OCI-LY7 (cell line): ENCODE results near the gene GNA12. TPM values are rescaled to one million over a fixed set of nuclear protein-coding genes. Genes with fewer than 3 reads are reported as not detected.
"Not testable (repeated sequence)": the region's sequence is repeated elsewhere in the genome, so short reads cannot be mapped to it uniquely, and the experiment has no call there.

ENCODE experiments used
- BruUV-seq: library from RNA; stranded (reverse); fragments of 400-500 nt; replicated peaks from 2 replicates; lab custom pipeline; 2021; lab: Mats Ljungman, UMichigan
- CTCF ChIA-PET: fragments of 300-600 bp; sonication (Branson Sonifier 250); formaldehyde crosslinking; loops from one replicate; lab custom pipeline; 2022; ENCODE audit warnings: antibody characterized with exemption; ENCODE audit not compliant: unreplicated experiment; lab: Charles Lee
- POLR2A ChIA-PET: fragments of 300-600 bp; sonication (Branson Sonifier 250); formaldehyde crosslinking; loops from one replicate; lab custom pipeline; 2022; ENCODE audit warnings: antibody characterized with exemption; lab: Charles Lee
- DNase-seq: peaks from one replicate; pipeline ENCODE4 v3.0.0-alpha.2; 2015; ENCODE audit warnings: low spot score
- H2AFZ ChIP-seq: fragments of 200-600 bp; sonication (generic), shearing (Covaris generic); 2 replicates; pipeline ENCODE4 v1.6.1; 2014; ENCODE audit warnings: mild to moderate bottlenecking, antibody characterized with exemption, low read length, moderate library complexity
- H3K27ac ChIP-seq: fragments of 200-600 bp; sonication (generic); 2 replicates; pipeline ENCODE4 v1.5.1; 2014; ENCODE audit warnings: mixed run types, low read depth, mild to moderate bottlenecking, moderate library complexity, low read length, inconsistent platforms; ENCODE audit not compliant: poor library complexity, severe bottlenecking
- H3K36me3 ChIP-seq: fragments of 200-600 bp; sonication (generic); 2 replicates; pipeline ENCODE4 v1.6.1; 2014; ENCODE audit warnings: mild to moderate bottlenecking, antibody characterized with exemption, low read length, moderate library complexity, mixed read lengths; ENCODE audit not compliant: insufficient read depth
- H3K4me1 ChIP-seq: fragments of 200-600 bp; sonication (generic); 2 replicates; pipeline ENCODE4 v1.5.1; 2014; ENCODE audit warnings: mild to moderate bottlenecking, low read length; ENCODE audit not compliant: insufficient read depth, poor library complexity, severe bottlenecking
- H3K4me2 ChIP-seq: fragments of 200-600 bp; sonication (generic); 2 replicates; pipeline ENCODE4 v1.6.1; 2014; ENCODE audit warnings: mild to moderate bottlenecking, low read length
- H3K4me3 ChIP-seq: fragments of 200-600 bp; sonication (generic); 2 replicates; pipeline ENCODE4 v1.5.1; 2014; ENCODE audit warnings: mild to moderate bottlenecking, low read depth, low read length; ENCODE audit not compliant: poor library complexity, severe bottlenecking
- H3K79me2 ChIP-seq: fragments of 200-600 bp; sonication (generic); 2 replicates; pipeline ENCODE4 v1.6.1; 2016; ENCODE audit warnings: low read depth, mild to moderate bottlenecking, low read length, moderate library complexity, mixed read lengths; ENCODE audit not compliant: insufficient read depth
- H3K9me2 ChIP-seq: fragments of 200-600 bp; sonication (generic); 2 replicates; pipeline ENCODE4 v1.6.1; 2016; ENCODE audit warnings: mild to moderate bottlenecking, low read length, mixed read lengths; ENCODE audit not compliant: insufficient read depth
- H3K9me3 ChIP-seq: fragments of 200-600 bp; sonication (generic); 2 replicates; pipeline ENCODE4 v1.6.1; 2014; ENCODE audit warnings: mild to moderate bottlenecking, mixed run types, low read length, mixed read lengths
- H4K20me1 ChIP-seq: fragments of 200-600 bp; sonication (generic); 2 replicates; pipeline ENCODE4 v1.6.1; 2014; ENCODE audit warnings: mild to moderate bottlenecking, antibody characterized with exemption, low read length, moderate library complexity, mixed read lengths; ENCODE audit not compliant: insufficient read depth
- CTCF ChIP-seq: fragments of 200-600 bp; sonication (generic); conservative IDR thresholded peaks from 2 replicates; pipeline ENCODE4 v1.5.1; 2014; ENCODE audit warnings: mild to moderate bottlenecking, antibody characterized with exemption, low read length, moderate library complexity, mixed read lengths
- EZH2phosphoT487 ChIP-seq: fragments of 200-600 bp; sonication (generic); IDR thresholded peaks from 2 replicates; pipeline ENCODE4 v1.6.1; 2018; ENCODE audit warnings: low read depth, borderline replicate concordance, mild to moderate bottlenecking, mixed run types, antibody characterized with exemption, low read length, moderate library complexity, mixed read lengths
- intact Hi-C: fragments of 100-400 bp; cut with micrococcal nuclease; formaldehyde crosslinking; loops from one replicate; pipeline ENCODE4 v1.10.0; 2022; ENCODE audit not compliant: unreplicated experiment
- total RNA-seq, 2 experiments: library from RNA; depleted of rRNA in 1 of 2; stranded (reverse); fragments of >200 nt in 1 of 2; shearing (Covaris generic) in 1 of 2; gene quantifications; 2 replicates each; pipeline ENCODE4 v1.2.3, GENCODE V29; 2014 to 2022

GNA12 gene
- total RNA-seq, 2 experiments from 2014 or later = 10.3 to 35.9 TPM

DNA sequence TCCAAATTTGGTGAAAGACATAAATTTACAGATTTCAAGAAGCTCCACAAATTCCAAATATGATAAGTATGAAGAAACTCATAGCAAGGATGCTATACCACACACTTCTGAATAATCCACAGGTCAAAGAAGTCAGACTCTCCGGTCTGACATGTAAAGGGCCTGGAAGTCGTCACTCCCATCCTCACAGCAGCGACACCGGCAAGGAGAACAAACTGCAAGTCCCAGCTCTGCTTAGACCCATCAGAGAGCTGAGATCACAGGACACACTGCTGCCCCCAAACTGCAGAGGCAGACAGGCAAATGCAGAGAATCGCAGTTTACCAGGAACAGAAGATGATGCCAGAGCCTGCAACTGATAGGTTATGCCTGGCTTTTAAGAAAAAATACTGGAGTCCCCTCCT lies 94.1 kb downstream of the GNA12 start:
- Histone ChIP-seq H3K27ac (no peak overlapping the region), H4K20me1 (no peaks in the 10 kb centered on the region), H3K4me3 (no peak overlapping the region), H3K4me1 (no peaks in the 10 kb centered on the region), H3K36me3 (no peaks in the 10 kb centered on the region), H2AFZ (no peak overlapping the region), H3K9me3 (no peaks in the 10 kb centered on the region), H3K79me2 (no peaks in the 10 kb centered on the region), H3K9me2 (no peaks in the 10 kb centered on the region), H3K4me2 (no peak overlapping the region)
- BruUV-seq = no TSS peak
- DNase-seq = no peak
- ChIA-PET POLR2A (no interaction called here), CTCF (no interaction called here)
- intact Hi-C loops = no loop called here
- no peak for TF ChIP-seq EZH2phosphoT487

DNA sequence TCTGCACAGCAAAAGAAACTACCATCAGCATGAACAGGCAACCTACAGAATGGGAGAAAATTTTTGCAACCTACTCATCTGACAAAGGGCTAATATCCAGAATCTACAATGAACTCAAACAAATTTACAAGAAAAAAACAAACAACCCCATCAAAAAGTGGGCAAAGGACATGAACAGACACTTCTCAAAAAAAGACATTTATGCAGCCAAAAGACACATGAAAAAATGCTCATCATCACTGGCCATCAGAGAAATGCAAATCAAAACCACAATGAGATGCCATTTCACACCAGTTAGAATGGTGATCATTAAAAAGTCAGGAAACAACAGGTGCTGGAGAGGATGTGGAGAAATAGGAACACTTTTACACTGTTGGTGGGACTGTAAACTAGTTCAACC lies 95.4 kb downstream of the GNA12 start:
- H3K9me3 ChIP-seq, H3K4me1 ChIP-seq, H3K79me2 ChIP-seq: not testable (repeated sequence)

DNA sequence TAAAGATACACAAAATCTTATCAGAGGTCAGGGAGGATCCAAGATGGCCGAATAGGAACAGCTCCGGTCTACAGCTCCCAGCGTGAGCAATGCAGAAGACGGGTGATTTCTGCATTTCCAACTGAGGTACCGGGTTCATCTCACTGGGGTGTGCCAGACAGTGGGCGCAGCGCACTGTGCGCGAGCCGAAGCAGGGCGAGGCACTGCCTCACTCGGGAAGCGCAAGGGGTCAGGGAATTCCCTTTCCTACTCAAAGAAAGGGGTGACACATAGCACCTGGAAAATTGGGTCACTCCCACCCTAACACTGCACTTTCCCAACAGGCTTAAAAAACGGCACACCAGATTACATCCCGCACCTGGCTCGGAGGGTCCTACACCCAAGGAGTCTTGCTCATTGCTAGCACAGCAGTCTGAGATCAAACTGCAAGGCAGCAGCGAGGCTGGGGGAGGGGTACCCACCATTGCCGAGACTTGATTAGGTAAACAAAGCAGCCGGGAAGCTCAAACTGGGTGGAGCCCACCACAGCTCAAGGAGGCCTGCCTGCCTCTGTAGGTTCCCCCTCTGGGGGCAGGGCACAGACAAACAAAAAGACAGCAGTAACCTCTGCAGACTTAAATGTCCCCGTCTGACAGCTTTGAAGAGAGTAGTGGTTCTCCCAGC lies 100.5 kb downstream of the GNA12 start:
- H3K9me3 ChIP-seq, H3K9me2 ChIP-seq, BruUV-seq, H3K79me2 ChIP-seq, H4K20me1 ChIP-seq, H3K27ac ChIP-seq, H3K4me2 ChIP-seq, H2AFZ ChIP-seq, H3K4me3 ChIP-seq, H3K36me3 ChIP-seq, CTCF ChIA-PET, intact Hi-C loops, DNase-seq: not testable (repeated sequence)
- POLR2A ChIA-PET = interaction anchor here (0.6 kb wide), 1 partner anchor 61 kb away, joined by 3 read pairs; no protein-coding TSS in a partner anchor
- H3K4me1 ChIP-seq = peaks cover 18% of the 10 kb centered on the region

More for the DNA sequence above, 95.4 kb downstream of the GNA12 start:
- H2AFZ ChIP-seq, H3K4me3 ChIP-seq, H3K9me2 ChIP-seq, H3K4me2 ChIP-seq, CTCF ChIA-PET, H4K20me1 ChIP-seq, BruUV-seq, H3K27ac ChIP-seq, intact Hi-C loops, H3K36me3 ChIP-seq, POLR2A ChIA-PET, DNase-seq: not testable (repeated sequence)

GRCh38 chr7:2738766-2739549 lies 105.2 kb downstream of the GNA12 start:
- DNase-seq = no peak

More at GRCh38 chr7:2738766-2739549, 105.2 kb downstream of the GNA12 start:
- Histone ChIP-seq H3K4me1 (peaks cover 18% of the 10 kb centered on the region), H3K4me3 (no peak overlapping the region), H3K9me2 (no peaks in the 10 kb centered on the region), H3K36me3 (no peaks in the 10 kb centered on the region), H3K9me3 (no peaks in the 10 kb centered on the region), H3K4me2 (no peak overlapping the region), H3K79me2 (no peaks in the 10 kb centered on the region), H2AFZ (no peak overlapping the region), H3K27ac (no peak overlapping the region), H4K20me1 (no peaks in the 10 kb centered on the region)
- intact Hi-C loops = no loop called here
- BruUV-seq = no TSS peak
- CTCF ChIA-PET = no interaction called here
- POLR2A ChIA-PET = no interaction called here
- TF ChIP-seq EZH2phosphoT487 (no peak), CTCF (no peak)
